BE2C (cell line): Measurements from ENCODE around the gene KCNQ2.
"Not testable (repeated sequence)": the region's sequence is repeated elsewhere in the genome, so short reads cannot be mapped to it uniquely, and the experiment has no call there.

Experiments used
- DNase-seq: peaks from one replicate; pipeline ENCODE4 v3.0.0-alpha.2; 2020
- H3K27me3 ChIP-seq: fragments of 250-450 bp; sonication (Bioruptor Pico); 2 replicates; pipeline ENCODE4 v1.5.1; 2020; ENCODE audit warnings: mild to moderate bottlenecking
- H3K36me3 ChIP-seq: fragments of 250-450 bp; sonication (Bioruptor Pico); 2 replicates; pipeline ENCODE4 v1.5.1; 2020; ENCODE audit warnings: mild to moderate bottlenecking
- H3K4me1 ChIP-seq: fragments of 250-450 bp; sonication (Bioruptor Pico); 2 replicates; pipeline ENCODE4 v1.5.1; 2020
- H3K4me3 ChIP-seq: 2 replicates; pipeline ENCODE4 v1.5.1; 2011; ENCODE audit warnings: low read depth, low read length
- H3K9me3 ChIP-seq: fragments of 250-450 bp; sonication (Bioruptor Pico); 2 replicates; pipeline ENCODE4 v1.5.1; 2020
- TF ChIP-seq, protein P1 (sequence below): IDR thresholded peaks from 2 replicates; pipeline ENCODE4 v1.5.1; 2012; ENCODE audit warnings: mild to moderate bottlenecking, low read depth, low read length

Gene KCNQ2

DNA sequence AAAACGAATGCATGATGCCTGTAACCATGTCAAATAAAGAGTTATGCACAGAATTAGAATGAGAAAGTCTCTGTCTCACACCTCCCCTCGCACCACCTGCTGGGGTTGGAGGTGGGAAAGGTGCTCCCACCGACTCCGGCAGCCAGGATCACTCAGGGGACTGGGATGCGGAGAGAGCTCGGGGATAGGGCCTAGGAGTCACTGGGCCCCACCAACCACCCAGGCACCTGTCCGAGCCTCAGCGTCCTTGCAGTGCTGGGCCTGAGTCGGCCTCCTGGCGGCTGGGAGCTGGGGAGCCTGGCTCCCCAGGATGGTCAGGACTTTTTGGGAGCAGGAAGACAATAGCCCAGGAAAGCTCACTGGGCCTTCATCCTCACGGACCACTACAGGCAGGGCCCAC lies 88.9 kb downstream of the KCNQ2 start:
- TF ChIP-seq, protein P1, sequence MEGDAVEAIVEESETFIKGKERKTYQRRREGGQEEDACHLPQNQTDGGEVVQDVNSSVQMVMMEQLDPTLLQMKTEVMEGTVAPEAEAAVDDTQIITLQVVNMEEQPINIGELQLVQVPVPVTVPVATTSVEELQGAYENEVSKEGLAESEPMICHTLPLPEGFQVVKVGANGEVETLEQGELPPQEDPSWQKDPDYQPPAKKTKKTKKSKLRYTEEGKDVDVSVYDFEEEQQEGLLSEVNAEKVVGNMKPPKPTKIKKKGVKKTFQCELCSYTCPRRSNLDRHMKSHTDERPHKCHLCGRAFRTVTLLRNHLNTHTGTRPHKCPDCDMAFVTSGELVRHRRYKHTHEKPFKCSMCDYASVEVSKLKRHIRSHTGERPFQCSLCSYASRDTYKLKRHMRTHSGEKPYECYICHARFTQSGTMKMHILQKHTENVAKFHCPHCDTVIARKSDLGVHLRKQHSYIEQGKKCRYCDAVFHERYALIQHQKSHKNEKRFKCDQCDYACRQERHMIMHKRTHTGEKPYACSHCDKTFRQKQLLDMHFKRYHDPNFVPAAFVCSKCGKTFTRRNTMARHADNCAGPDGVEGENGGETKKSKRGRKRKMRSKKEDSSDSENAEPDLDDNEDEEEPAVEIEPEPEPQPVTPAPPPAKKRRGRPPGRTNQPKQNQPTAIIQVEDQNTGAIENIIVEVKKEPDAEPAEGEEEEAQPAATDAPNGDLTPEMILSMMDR: no peak
- H3K4me3 ChIP-seq: no peak overlapping the region
- DNase-seq: no peak
- H3K9me3 ChIP-seq: no peaks in the 10 kb centered on the region
- peaks cover 14% of the 10 kb centered on the region for H3K27me3 ChIP-seq
- no peaks in the 10 kb centered on the region for H3K36me3 ChIP-seq
- no peaks in the 10 kb centered on the region for H3K4me1 ChIP-seq

DNA sequence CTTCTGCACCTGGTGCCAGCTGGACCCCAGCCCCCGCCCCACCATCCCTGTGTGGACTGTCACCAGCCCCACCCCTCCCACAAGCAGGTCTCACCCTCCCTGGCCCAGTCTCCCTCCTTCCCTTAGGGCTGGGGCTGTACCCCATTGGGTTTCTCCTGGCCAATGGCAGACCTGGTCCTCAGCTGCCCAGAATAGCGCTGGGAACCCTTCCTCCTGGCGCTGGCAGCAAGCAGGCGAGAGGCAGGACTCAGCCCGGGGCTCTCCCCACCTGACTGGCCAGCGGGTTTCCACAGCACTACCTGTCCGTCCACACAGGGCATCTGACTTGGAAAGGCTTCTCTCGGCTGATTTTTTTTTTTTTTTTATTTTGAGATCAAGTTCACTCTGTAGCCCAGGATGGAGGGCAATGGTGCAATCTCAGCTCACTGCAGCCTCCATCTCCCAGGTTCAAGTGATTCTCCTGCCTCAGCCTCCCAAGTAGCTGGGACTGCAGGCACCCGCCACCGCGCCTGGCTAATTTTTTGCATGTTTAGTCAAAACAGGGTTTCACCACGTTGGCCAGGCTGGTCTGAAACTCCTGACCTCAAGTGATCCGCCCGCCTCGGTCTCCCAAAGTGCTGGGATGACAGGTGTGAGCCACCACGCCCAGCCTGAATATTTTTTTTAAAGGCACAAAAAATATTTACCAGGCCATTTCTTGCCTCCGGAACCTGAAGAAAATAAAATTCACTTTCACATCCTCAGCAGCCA lies 89.7 kb downstream of the KCNQ2 start:
- no peaks in the 10 kb centered on the region for H3K4me1 ChIP-seq
- no peaks in the 10 kb centered on the region for H3K9me3 ChIP-seq
- DNase-seq: no peak
- peaks cover 14% of the 10 kb centered on the region for H3K27me3 ChIP-seq
- no peaks in the 10 kb centered on the region for H3K36me3 ChIP-seq
- TF ChIP-seq, protein P1: no peak
- H3K4me3 ChIP-seq: no peak overlapping the region

DNA sequence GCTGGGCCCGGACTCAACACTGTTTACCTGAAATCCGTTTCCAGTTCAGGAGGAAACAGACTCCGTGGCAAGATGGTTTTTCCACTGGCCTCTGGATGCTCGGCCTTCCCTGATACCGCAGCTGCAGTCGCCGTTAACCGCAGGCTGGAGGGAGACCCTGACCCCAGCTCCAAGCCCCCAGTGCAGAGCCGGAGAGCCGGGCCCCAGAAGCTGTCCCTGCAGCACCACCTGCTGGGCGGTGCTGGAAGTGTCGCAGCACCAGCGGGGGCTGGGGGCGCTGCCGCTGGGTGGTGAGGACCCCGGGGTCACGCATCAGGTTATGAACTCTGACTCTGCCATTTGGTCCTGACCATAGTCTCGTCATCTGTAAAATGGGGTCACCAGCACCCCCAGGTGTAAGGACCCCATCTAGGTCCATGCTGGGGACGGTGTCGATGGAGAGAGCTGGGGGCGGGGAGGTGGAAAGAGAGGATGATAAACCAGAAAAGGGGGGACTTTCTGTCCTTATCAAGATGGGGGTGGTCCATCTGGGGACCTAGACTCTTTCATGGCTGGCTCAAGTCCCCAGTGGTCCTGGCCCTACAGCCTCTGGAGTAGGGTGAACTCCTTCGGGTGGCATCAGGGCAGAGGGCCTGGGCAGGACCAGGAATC lies 90.5 kb downstream of the KCNQ2 start:
- Histone ChIP-seq H3K9me3 (no peaks in the 10 kb centered on the region), H3K36me3 (no peaks in the 10 kb centered on the region), H3K4me1 (no peaks in the 10 kb centered on the region), H3K4me3 (no peak overlapping the region), H3K27me3 (peaks cover 14% of the 10 kb centered on the region)
- DNase-seq: peak; percentile 67
- TF ChIP-seq, protein P1: peak; percentile 92

DNA sequence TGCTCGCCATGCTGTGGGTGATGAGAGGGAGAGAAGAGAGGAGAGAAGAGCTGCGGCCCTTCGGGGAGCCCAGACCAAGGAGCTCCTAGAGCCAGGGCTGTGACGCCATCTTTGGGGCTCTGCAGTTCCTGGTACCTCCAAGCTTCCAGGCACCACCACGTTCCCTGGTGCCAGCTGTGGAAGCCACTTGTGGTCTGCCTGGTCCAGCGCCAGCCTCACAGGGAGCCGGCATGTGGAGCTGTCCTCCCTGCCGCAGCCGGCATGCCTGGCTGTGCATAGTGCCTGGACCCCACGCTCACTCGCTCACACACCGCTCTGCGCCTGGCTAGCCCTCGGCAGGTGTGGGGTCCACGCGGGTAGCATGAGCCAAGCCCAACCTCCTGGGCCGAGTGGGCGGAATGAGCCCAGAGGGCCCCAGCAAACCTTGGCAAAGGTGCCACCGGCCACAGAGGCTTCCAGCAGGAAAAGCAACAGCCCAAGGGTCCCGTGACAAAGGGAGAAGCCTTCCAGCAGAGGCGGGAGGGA lies 92.0 kb downstream of the KCNQ2 start:
- no peak for DNase-seq
- Histone ChIP-seq H3K27me3 (peaks cover 14% of the 10 kb centered on the region), H3K4me3 (no peak overlapping the region), H3K4me1 (no peaks in the 10 kb centered on the region), H3K36me3 (no peaks in the 10 kb centered on the region), H3K9me3 (no peaks in the 10 kb centered on the region)
- TF ChIP-seq, protein P1: no peak

DNA sequence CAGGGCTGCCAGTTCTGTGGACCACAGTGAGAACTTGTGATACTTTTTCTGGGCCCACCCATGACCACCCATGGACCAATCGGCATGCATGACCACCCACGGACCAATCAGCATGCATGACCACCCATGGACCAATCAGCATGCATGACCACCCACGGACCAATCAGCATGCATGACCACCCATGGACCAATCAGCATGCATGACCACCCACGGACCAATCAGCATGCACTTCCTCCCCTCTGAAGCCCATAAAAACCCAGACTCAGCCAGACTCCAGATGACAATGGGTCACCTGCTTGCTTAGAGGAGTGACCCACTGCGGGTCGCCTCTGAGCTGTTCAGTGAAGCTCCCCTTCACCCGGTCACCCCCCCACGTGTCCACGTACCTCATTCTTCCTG lies 92.6 kb downstream of the KCNQ2 start:
- H3K4me3 ChIP-seq, H3K36me3 ChIP-seq, H3K4me1 ChIP-seq, H3K9me3 ChIP-seq: not testable (repeated sequence)
- H3K27me3 ChIP-seq: peaks cover 11% of the 10 kb centered on the region
- peak; percentile 54 for DNase-seq

DNA sequence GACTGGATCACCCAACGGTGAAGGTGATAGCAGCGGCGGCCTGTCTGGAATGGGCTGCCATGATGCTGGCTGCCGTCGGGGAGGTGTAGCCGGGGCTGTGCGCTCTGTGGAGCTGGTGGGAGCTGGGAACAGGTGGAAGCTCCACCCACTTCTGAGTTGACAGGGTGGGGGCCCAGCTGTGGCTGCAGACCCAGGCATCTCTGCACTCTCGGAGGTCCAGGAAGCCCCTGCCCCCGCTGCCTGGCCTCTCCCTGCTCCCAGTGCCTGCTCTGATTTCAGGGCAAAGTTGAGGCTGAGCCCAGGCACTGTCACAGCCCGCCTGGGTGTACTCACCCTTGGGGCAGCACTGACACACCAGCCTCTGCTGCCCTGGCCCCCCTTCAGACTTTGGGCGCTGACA lies 93.2 kb downstream of the KCNQ2 start:
- peaks cover 5% of the 10 kb centered on the region for H3K27me3 ChIP-seq
- H3K4me3 ChIP-seq: no peak overlapping the region
- TF ChIP-seq, protein P1: no peak
- no peaks in the 10 kb centered on the region for H3K9me3 ChIP-seq
- DNase-seq: no peak
- H3K36me3 ChIP-seq: no peaks in the 10 kb centered on the region
- no peaks in the 10 kb centered on the region for H3K4me1 ChIP-seq
